GM18498 (cell line): ENCODE results near the gene SHD.
"Not testable (repeated sequence)": the region's sequence is repeated elsewhere in the genome, so short reads cannot be mapped to it uniquely, and the experiment has no call there.

ENCODE experiments used
- ATAC-seq: cut with Tn5 transposase; IDR thresholded peaks from one replicate; pipeline ENCODE4 v1.9.1; 2021; ENCODE audit warnings: mild to moderate bottlenecking, moderate library complexity; ENCODE audit not compliant: unreplicated experiment

Gene SHD

DNA sequence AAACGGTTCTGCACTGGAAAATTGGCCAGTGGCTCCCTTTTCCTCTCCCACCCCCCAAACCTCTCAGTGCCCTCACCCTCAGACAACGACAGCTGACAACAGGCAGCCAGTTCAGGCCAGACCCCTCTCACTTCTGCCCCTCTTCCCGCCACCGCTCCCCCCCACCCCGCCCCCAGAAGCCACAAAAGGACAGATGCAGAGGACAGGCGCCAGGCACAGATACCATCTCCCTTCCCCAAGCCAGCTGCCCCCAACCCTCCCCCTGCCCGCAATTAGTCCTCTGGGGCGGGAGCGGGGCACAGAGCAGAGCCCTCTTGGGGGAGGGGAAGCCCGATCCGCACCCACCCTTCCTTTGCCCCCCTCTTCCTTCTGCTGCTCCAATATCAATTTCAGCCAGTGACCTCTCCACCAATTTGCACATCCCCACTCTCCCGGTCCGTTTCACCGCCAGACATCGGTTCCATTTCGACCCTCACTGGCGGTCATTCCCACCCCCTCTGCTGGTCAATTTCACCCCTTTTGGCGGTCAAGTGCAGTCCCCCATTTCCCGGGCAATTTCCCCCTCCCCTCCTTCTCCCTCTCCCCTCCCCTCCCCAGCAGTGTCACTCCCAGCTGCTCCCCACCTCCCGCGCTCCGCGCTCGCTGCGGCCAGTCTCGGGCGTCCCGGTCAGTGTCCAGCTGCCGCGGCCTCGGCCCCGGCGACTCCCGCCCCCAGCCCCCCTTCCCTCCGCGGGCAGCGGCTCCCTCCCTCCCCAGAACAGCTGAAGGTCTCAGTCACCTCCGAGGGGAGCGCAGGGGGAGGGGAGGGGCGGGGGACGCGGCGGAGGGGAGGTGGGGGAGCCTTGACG is at the start of gene SHD:
Gene SHD (plus strand): TSS at position 848 of the 848 bp plus-strand sequence. CDS start 798 bp downstream, outside the sequence.
- ATAC-seq, result no peak

DNA sequence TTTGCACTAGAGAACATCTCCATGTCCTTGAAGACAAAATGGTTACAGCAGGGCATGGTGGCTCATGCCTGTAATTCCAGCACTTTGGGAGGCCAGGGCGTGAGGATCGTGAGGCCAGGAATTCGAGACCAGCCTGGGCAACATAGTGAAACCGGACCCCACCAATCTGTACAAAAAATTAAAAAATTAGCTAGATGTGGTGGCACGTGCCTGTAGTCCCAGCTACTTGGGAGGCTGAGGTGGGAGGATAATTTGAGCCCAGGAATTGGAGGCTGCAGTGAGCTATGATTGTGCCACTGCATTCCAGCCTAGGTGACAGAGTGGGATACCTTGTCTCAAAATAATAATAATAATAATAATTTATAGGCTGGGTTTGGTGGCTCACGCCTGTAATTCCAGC is 48.8 kb upstream of the SHD start:
- not testable (repeated sequence) for ATAC-seq

DNA sequence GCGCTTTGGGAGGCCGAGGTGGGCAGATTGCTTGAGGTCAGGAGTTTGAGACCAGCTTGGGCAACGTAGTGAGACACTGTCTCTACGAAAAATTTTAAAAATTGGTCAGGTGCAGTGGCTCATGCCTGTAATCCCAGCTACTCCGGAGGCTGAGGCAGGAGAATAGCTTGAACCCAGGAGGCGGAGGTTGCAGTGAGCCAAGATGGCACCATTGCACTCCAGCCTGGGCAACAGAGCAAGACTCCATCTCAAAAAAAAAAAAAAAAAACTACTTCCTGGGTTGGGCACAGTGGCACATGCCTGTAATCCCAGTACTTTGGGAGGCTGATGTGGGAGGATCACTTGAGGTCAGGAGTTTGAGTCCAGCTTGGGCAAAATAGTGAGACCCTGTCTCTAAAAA is 47.5 kb upstream of the SHD start:
- ATAC-seq, result not testable (repeated sequence)

DNA sequence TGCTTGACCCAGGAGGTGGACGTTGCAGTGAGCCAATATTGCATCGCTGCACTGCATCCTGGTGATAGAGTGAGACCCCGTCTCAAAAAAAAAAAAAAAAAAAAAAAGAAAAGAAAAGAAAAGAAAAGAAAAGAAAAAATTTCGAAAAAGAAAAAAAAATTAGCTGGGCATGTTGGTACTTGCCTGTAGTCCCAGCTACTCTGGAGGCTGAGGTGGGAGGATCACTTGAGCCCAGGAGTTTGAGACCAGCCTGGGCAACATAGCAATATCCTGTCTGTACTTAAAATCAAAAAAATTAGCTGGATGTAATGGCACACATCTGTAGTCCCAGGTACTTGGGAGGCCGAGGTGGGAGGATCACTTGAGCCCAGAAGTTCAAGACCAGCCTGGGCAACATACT is 46.9 kb upstream of the SHD start:
- ATAC-seq, result not testable (repeated sequence)

- ATAC-seq, result no peak
These were observed 46.3 kb upstream of the SHD start for GRCh38 chr19:4232614-4233281.

- ATAC-seq, result no peak
These were observed 45.7 kb upstream of the SHD start for GRCh38 chr19:4233282-4233853.

DNA sequence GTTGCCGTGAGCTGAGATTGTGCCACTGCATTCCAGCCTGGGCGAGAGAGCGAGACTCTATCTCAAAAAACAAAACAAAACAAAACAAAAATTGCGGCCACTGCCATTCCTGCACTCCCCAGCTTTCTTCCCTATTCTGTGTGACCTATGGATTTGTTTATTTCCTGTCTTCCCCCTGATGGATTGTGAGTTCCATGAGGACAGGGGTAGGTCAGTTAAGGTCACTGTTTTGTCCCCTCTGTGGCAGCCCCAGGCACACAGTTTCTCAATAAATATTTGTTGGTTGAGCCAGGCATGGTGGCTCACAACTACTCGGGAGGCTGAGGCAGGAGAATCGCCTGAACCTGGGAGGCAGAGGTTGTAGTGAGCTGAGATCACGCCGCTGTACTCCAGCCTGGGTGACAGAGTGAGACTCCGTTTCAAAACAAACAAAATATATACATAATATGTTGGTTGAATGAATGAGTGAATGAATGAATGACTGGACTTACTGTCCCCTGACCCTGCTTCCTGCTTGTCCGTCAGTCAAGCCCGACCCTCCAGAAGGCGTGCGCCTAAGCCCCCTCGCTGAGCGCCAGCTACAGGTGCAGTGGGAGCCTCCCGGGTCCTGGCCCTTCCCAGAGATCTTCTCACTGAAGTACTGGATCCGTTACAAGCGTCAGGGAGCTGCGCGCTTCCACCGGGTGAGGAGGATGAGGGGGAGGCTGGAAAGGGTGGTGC is 44.8 kb upstream of the SHD start:
- no peak for ATAC-seq

GRCh38 chr19:4234862-4235201 is 44.2 kb upstream of the SHD start:
- no peak for ATAC-seq

DNA sequence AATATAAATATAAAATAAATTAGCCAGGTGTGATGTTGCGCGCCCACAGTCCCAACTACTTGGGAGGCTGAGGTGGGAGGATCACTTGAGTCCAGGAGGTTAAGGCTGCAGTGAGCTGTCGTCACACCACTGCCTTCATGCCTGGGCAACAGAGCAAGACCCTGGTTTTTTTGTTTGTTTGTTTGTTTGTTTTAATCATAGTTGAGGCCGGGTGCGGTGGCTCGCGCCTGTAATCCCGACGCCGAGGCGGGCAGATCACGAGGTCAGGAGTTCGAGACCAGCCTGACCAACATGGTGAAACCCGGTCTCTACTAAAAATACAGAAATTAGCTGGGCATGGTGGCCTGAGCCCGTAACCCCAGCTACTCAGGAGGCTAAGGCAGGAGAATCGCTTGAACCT is 41.6 kb upstream of the SHD start:
- ATAC-seq, result not testable (repeated sequence)

DNA sequence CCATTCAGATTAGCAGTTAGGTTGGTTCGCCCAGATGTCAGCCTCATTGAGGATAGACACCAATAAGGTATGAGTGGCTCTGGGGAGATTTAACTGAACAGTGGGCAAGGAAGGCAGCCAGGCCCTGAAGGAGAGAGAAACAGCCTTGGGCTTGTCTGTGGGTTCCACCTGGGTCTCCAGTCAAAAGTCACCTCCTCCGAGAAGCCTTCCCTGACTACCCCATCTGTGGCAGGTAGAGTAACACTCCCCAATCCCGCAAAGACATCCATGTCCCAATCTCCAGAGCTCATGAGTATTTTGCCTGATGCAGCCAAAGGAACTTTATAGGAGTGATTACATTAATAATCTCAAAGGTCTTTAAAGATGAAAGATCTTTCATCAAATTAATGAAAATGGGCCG is 40.2 kb upstream of the SHD start:
- ATAC-seq, result no peak

DNA sequence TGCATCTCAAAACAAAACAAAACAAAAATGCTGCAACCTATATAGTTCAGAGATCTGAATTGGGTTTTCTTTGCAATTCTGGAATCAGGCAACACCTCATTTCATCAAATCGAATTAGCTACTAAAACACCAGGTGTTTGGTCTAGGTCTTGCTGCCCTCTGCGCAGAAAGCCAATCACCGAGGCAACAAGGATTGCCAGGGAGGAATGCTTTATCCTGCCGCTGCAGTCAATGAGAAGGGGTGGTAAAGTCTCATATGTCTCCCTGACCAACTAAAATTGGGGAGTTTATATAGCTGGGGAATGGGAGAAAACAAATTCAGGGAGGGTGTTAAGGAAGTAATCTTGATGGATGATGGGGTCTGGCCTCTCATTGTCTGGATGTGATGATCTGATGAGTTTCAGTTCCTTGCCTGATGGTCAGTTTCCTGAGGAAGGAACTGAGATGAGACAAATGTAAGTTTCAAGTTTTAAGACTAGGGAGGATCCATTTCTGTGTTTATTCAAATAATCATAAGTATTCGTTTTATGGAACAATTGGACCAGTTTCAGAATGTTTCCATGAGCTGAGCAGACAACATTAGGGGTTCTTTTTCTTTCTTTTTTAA is 37.1 kb upstream of the SHD start:
- no peak for ATAC-seq

DNA sequence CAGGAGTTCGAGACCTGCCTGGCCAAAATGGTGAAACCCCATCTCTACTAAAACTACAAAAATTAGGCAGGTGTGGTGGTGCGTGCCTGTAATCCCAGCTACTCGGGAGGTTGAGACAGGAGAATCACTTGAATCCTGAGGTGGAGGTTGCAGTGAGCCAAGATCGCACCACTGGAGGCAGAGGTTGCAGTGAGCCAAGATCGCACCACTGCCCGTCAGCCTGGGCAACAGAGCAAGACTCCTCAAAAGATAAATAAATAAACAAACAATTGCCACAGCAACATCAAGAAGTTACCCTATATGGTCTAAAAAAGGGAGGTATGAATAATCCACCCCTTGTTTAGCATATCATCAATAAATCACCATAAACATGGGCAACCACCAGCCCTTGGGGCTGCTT is 33.1 kb upstream of the SHD start:
- not testable (repeated sequence) for ATAC-seq

- peak; percentile 85 for ATAC-seq
These were observed 32.1 kb upstream of the SHD start, which contains the start of gene YJU2 for GRCh38 chr19:4246767-4247593. Gene YJU2, plus strand, starts transcription at chr19:4247080. Its CDS starts 67 bp downstream, at chr19:4247147.

DNA sequence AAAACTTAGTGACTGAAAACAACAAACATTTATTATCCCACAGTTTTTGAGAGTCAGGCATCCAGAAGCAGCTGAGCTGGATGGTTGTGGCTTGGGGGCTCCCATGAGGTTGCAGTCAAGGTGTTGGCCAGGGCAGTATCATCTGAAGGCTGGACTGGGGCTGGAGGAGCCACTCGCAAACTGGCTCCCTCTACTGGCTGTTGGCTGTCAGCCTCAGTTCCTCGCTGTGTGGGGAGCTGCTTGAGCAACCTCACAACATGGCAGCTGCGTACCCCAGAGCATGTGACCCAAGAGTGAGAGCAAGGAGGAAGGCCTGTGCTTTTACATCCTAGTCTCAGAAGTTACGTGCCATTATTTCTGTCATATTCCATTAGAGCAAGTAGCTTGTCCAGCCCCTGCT is 22.5 kb upstream of the SHD start:
- ATAC-seq, result no peak

- no peak for ATAC-seq
These were observed 22.0 kb upstream of the SHD start for GRCh38 chr19:4257025-4257424.

DNA sequence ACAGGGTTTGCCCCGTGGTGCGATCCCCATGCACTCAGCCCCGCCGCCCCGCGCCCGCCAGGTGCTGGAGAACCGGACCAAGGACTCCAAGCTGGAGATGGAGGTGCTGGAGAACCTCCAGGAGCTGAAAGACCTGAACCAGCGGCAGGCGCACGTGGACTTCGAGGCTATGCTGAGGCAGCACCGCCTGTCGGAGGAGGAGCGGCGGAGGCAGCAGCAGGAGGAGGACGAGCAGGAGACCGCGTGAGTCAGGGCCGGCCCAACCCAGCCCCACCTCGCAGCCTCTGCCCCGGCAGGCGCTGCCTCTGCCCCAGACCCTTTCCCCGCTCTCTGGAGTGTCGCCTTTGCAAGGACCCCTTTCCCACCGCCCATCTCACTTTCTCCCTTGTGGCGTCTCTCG is 20.9 kb upstream of the SHD start:
- no peak for ATAC-seq

GRCh38 chr19:4260613-4261191 is 18.4 kb upstream of the SHD start:
- no peak for ATAC-seq

DNA sequence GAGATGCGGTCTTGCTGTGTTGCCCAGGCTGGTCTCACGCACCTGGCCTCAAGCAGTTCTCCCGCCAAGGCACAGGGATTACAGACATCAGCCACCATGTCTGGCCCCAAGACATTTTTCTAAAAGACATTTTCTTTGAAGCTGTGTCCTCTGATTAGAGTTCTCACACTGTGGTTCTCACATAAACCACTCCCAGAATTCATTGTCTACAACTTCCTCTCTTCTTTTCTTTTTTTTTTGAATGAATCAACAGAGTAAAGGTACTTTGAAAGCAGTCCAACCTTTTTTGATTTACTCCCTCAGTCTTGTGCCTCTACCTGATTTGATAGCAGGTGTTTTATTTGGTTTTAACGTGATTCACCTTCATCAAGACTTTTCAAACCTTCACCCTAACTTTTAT is 14.3 kb upstream of the SHD start:
- ATAC-seq, result no peak

DNA sequence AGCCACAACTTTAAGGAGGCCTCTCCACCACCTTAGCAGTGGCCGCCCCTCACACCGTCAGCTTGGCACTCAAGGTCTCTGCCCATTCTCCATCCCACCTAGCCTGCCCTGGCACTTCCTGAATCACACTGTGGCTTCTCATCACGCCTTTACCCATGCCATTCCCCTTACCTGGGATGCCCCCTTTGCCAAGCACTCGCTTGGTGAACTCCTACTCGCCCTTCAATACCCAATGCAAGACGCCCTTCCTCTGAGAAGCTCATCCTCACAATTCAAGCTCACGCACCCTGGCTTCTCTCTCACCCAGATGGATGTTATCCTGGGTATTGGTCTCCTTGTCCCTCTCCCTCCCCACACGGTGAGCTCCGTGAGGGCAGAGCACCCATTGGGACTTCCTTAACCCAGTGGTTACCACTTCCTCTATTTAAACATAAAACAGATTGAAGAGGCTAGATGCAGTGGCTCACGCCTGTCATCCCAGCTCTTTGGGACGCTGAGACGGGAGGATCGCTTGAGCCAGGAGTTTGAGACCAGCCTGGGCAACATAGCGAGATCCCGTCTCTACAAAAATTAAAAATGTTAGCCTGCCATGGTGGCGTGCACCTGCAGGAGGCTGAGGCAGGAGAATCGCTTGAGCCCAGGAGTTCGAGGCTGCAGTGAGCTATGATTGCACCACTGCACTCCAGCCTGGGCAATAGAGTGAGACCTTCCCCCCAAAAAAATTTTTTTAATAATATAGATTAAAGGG is 12.6 kb upstream of the SHD start:
- no peak for ATAC-seq
